ENCODE data around the gene C1orf35. TPM values are rescaled to one million over a fixed set of nuclear protein-coding genes. Genes with fewer than 3 reads are reported as not detected.

C1orf35 gene
- total and polyA plus RNA-seq, 9 of the 15 experiments (the other 6 are each of a cell fraction or from before 2014, with no cell fraction given), result 3.2 to 48.7 (median 12.5) TPM

DNA sequence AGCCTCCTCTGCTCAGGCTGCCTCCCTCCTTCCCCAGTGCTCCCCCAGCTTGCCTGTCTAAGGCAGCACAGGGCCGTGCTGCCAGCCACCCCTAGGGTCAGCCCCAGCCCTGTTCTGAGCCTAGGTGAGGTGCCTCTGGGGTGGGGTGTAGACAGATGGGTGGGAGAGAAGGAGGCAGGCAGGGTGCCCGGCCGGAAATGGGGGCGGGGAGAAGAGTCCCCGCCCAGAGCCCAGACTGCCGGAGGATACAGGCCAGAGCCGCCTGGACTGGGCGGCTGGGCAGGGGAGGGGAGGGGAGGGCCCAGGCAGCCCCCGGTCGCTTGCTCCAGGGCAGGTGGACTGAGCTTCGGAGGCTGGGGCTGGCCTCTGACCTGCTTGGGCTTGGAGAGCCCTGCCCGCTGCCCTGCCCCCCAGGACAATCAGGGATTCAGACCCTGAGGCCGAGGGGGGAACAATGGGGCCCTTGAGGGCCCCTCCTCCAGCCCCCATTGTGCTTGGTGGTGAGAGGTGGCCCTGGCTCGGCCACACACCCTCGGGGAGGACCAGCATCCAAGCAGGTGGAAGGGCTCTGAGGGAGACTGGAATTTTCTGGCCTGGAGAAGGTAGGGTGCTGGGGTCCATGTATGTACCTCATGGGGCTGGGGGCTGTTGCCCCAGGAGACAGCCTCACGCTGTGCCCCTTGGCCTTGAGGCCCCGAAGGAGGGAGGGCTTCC is 46.4 kb upstream of the C1orf35 start, which contains the start of gene GJC2 (continued):
- TF ChIP-seq, protein P1, sequence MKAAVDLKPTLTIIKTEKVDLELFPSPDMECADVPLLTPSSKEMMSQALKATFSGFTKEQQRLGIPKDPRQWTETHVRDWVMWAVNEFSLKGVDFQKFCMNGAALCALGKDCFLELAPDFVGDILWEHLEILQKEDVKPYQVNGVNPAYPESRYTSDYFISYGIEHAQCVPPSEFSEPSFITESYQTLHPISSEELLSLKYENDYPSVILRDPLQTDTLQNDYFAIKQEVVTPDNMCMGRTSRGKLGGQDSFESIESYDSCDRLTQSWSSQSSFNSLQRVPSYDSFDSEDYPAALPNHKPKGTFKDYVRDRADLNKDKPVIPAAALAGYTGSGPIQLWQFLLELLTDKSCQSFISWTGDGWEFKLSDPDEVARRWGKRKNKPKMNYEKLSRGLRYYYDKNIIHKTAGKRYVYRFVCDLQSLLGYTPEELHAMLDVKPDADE (conservative IDR thresholded peaks at IDR 0.05; ENCODE audit: control insufficient read depth, low read depth, low read length), result peak; percentile 46; the same call in 1 of the 2 replicates
- TF ChIP-seq, protein P2, sequence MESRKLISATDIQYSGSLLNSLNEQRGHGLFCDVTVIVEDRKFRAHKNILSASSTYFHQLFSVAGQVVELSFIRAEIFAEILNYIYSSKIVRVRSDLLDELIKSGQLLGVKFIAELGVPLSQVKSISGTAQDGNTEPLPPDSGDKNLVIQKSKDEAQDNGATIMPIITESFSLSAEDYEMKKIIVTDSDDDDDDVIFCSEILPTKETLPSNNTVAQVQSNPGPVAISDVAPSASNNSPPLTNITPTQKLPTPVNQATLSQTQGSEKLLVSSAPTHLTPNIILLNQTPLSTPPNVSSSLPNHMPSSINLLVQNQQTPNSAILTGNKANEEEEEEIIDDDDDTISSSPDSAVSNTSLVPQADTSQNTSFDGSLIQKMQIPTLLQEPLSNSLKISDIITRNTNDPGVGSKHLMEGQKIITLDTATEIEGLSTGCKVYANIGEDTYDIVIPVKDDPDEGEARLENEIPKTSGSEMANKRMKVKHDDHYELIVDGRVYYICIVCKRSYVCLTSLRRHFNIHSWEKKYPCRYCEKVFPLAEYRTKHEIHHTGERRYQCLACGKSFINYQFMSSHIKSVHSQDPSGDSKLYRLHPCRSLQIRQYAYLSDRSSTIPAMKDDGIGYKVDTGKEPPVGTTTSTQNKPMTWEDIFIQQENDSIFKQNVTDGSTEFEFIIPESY (CRISPR knock-in tag; IDR thresholded peaks at IDR 0.05), result 0 out of 2 replicates have a peak, but pooled peaks have one; percentile 17

DNA sequence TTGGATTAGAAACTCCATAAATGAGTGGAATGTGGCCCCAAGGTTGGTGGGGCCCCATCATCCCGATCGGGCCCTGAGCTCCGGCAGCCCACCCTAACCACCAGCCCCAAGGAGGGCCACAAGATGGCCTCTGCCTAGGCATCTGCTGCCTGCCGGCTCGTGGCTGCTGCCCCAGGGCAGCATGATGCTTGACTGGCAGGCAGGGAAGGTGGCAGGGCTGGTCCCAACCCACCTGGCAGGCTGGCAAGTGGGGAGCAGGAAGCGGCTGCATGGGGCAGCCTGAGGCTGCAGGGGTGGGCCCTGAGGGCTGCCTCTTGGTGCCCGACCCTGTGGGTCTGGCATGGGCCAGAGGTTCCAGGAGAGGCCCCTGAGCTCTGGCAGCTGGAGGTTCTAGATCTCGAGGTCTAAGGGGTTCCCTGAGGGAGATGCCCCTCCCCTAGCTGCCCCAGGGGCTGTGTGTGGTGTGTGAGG is 45.8 kb upstream of the C1orf35 start:
- FAIRE-seq, result no peak
- Histone ChIP-seq H3K9ac (ENCODE audit: insufficient read depth in 1 of 2, low read depth in 2 of 2, low read length in 2 of 2) (peak overlapping the region in 1 of 2 experiments; percentile 91; a peak in 2 of 4 replicates), H3K9me1 (ENCODE audit: control insufficient read depth, insufficient read depth, low read length) (peaks cover 16% of the 10 kb centered on the region), H3K36me3 (ENCODE audit: control insufficient read depth, insufficient read depth, low read length) (peaks cover 41% of the 10 kb centered on the region; the same call in 2 of the 3 replicates), H4K20me1 (replicated peaks; ENCODE audit: control insufficient read depth, insufficient read depth, low read length) (peaks cover 35% of the 10 kb centered on the region), H3K4me3 (no peak overlapping the region), H3K27me3 (ENCODE audit: control insufficient read depth in 2 of 2, insufficient read depth in 2 of 2, low read length in 2 of 2) (no peaks in the 10 kb centered on the region), H3K4me2 (ENCODE audit: insufficient read depth, low read length) (no peak overlapping the region), H3K4me1 (replicated peaks in 1 of 2; ENCODE audit: control insufficient read depth in 2 of 2, insufficient read depth in 2 of 2, low read length in 2 of 2) (peaks cover 42 to 91% of the 10 kb centered on the region in 2 experiments), H3K9me3 (replicated peaks; ENCODE audit: control insufficient read depth, insufficient read depth, low read depth, low read length) (no peaks in the 10 kb centered on the region), H3K27ac (ENCODE audit: extremely low read depth, low read depth, low read length) (peak overlapping the region; percentile 62), H3K79me2 (ENCODE audit: control insufficient read depth, insufficient read depth, low read length) (peaks cover 58% of the 10 kb centered on the region), H2AFZ (ENCODE audit: low read depth, low read length) (no peak overlapping the region)
- BruUV-seq (replicated peaks), result no TSS peak
- POLR2A ChIA-PET, result interaction anchor here (0.6 to 2.3 kb wide), 8 partner anchors 8 to 30 kb away, joined by 3 to 11 read pairs (median 6); partner anchors contain the start of gene GUK1
- CTCF ChIA-PET (ENCODE audit: low intra/inter-chr PET ratio), result no interaction called here
- WGBS (ENCODE audit: insufficient coverage, low coverage, missing lambda C conversion rate), result 83% methylated on average over 7 of the region's 8 CpGs
- DNase-seq (ENCODE audit: extremely low read depth in 1 of 4, low spot score in 3 of 4), result no peak
- in situ Hi-C loops (cut with MboI) (no loop called here), intact Hi-C loops (cut with micrococcal nuclease) (no loop called here)
- ATAC-seq, result no peak
- no peak for TF ChIP-seq ZKSCAN1 (IDR thresholded peaks at IDR 0.05; ENCODE audit: low read depth, low read length)
- no peak for TF ChIP-seq ZNF3 (CRISPR knock-in tag; IDR thresholded peaks at IDR 0.05)
- no peak for TF ChIP-seq FIP1L1 (IDR thresholded peaks at IDR 0.05; ENCODE audit: low read depth, low read length, poor library complexity, severe bottlenecking)
- TF ChIP-seq, protein P3, sequence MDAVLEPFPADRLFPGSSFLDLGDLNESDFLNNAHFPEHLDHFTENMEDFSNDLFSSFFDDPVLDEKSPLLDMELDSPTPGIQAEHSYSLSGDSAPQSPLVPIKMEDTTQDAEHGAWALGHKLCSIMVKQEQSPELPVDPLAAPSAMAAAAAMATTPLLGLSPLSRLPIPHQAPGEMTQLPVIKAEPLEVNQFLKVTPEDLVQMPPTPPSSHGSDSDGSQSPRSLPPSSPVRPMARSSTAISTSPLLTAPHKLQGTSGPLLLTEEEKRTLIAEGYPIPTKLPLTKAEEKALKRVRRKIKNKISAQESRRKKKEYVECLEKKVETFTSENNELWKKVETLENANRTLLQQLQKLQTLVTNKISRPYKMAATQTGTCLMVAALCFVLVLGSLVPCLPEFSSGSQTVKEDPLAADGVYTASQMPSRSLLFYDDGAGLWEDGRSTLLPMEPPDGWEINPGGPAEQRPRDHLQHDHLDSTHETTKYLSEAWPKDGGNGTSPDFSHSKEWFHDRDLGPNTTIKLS (IDR thresholded peaks at IDR 0.05; ENCODE audit: borderline replicate concordance, low read depth), result peak; percentile 66; the same call in 1 of the 2 replicates
- TF ChIP-seq NR2F6 (CRISPR knock-in tag; IDR thresholded peaks at IDR 0.05), result no peak
- TF ChIP-seq, protein P4, sequence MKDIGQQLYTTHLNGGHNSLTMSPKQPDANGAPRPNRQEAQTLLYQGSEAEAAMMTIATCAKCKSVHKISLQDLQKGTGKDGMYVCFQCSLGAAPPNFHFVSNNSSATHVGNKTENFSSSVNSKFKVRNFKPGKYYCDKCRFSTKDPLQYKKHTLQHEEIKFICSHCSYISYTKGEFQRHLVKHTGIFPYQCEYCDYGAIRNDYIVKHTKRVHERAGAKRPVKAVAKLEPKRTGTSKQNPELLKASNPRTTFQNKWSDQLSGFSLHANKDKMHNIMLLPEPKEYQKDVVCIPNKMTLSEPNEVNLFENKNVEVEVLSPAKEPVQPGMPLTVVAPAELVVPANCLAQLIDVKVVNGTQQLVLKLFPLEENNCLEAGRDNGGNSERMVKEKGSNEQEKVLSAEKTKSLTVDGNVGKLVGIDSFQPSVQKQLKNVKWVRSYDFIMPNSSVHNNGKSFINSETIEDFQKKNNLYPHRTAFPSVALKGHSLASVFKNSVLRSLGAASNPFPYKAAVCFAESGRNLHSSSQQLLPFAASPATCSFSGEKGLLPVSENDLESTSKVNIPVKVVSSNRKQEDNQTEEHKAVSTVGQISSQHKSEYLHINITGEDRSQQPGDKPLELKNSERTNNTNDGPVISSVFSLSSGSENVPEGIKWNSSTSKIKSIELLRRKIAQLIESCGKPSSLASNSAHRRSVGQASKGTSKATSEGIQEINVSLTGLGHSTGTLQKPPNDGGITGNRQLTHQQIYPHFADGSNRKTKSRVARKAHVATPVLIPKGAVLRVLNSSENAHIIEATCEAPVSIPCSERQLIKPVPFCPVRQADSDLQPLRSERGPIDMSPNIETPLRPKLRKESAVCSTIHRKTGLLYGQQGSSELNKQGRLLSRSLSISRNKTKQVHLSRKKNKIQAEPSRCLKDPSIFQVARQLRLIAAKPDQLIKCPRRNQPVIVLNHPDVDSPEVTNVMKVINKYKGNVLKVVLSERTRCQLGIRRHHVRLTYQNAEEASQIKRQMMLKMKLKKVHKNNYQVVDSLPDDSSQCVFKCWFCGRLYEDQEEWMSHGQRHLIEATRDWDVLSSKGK (CRISPR knock-in tag; IDR thresholded peaks at IDR 0.05), result no peak
- TF ChIP-seq RBFOX2 (IDR thresholded peaks at IDR 0.05; ENCODE audit: low read depth, low read length), result peak; percentile 52
- TF ChIP-seq ZNF780A (CRISPR knock-in tag; IDR thresholded peaks at IDR 0.05), result no peak
